Measurements from ENCODE around the gene TADA2A. TPM values are rescaled to one million over a fixed set of nuclear protein-coding genes. Genes with fewer than 3 reads are reported as not detected.

TADA2A gene
- total and polyA plus RNA-seq, 2 of the 8 experiments (the other 6 are each of a cell fraction or from before 2014, with no cell fraction given): 8.4 to 18.5 TPM

DNA sequence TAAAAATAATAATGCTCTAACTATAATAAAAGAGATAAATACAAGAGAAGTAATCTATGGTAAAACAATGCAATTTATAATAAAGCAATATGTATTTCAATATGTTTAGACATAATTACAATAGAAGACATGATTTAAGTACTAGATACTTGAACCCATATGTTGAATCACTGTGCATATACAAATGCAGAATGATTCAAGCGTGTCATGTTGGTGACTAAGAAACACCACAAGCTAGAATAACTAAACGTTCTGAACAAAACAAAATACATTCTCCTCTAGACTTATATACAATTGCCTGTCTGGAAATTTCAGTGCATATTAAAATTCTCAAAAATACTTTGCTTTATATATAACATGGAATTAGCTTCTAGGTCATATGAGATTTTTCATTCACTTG is 11.2 kb downstream of the TADA2A start:
- Histone ChIP-seq H3K4me2 (ENCODE audit: insufficient read depth in 1 of 2, low read depth in 2 of 2, low read length in 2 of 2) (no peak overlapping the region), H3K4me1 (replicated peaks in 1 of 4; ENCODE audit: control insufficient read depth in 3 of 4, insufficient read depth in 4 of 4, low read length in 3 of 4) (no peaks in the 10 kb centered on the region), H2BK120ac (replicated peaks; ENCODE audit: low read depth, low read length) (no peak overlapping the region), H2AK5ac (ENCODE audit: low read depth, low read length) (no peak overlapping the region), H3K18ac (ENCODE audit: extremely low read depth, low read length) (no peak overlapping the region), H2BK20ac (ENCODE audit: low read length) (no peak overlapping the region), H3K4ac (replicated peaks; ENCODE audit: insufficient read length, low read depth, low read length) (no peak overlapping the region), H4K5ac (ENCODE audit: insufficient read length, low read depth, low read length) (no peak overlapping the region), H3K27ac (ENCODE audit: low read depth, low read length) (no peak overlapping the region), H3K9me3 (ENCODE audit: insufficient read depth in 2 of 2, low read depth in 1 of 2, low read length in 1 of 2) (no peaks in the 10 kb centered on the region), H2BK12ac (ENCODE audit: low read depth, low read length) (no peak overlapping the region), H3K14ac (ENCODE audit: insufficient read length) (no peak overlapping the region), H2BK15ac (ENCODE audit: low read length) (no peak overlapping the region), H3K36me3 (ENCODE audit: control insufficient read depth in 2 of 4, insufficient read depth in 4 of 4, low read length in 3 of 4) (peaks cover 6 to 13% (median 10%) of the 10 kb centered on the region in 4 experiments; a peak in 6 of 8 replicates), H4K20me1 (replicated peaks in 1 of 2; ENCODE audit: control insufficient read depth in 1 of 2, insufficient read depth in 2 of 2, low read length in 2 of 2) (no peaks in the 10 kb centered on the region), H3K56ac (replicated peaks; ENCODE audit: insufficient read length, low read depth, low read length) (no peak overlapping the region), H4K8ac (ENCODE audit: extremely low read depth, insufficient read depth, low read length) (no peak overlapping the region), H3K79me2 (ENCODE audit: control insufficient read depth in 1 of 2, insufficient read depth in 2 of 2, low read length in 2 of 2) (no peaks in the 10 kb centered on the region), H2AFZ (ENCODE audit: low read length) (no peak overlapping the region), H3K9ac (replicated peaks in 1 of 4; ENCODE audit: extremely low read depth in 1 of 4, low read depth in 3 of 4, low read length in 3 of 4) (no peak overlapping the region), H3K23me2 (ENCODE audit: low read depth, low read length) (no peaks in the 10 kb centered on the region), H3K4me3 (ENCODE audit: extremely low read depth in 1 of 4, insufficient read depth in 2 of 4, low read depth in 3 of 4, low read length in 4 of 4) (no peak overlapping the region), H3K79me1 (ENCODE audit: low read depth, low read length) (no peaks in the 10 kb centered on the region), H3K23ac (ENCODE audit: insufficient read length) (no peak overlapping the region), H2BK5ac (ENCODE audit: low read depth, low read length) (no peak overlapping the region), H3K27me3 (replicated peaks in 1 of 4; ENCODE audit: control insufficient read depth in 3 of 4, extremely low read depth in 1 of 4, insufficient read depth in 3 of 4, low read length in 3 of 4) (no peaks in the 10 kb centered on the region), H4K91ac (replicated peaks; ENCODE audit: insufficient read length, low read length) (no peak overlapping the region)
- ChIA-PET POLR2A (ENCODE audit: partially characterized antibody) (interaction anchor here (2.0 kb wide), 1 partner anchor 9 kb away, joined by 4 read pairs; no protein-coding TSS in a partner anchor), CTCF (ENCODE audit: partially characterized antibody) (no interaction called here)
- no peak for DNase-seq (ENCODE audit: low read depth in 1 of 2, low spot score in 2 of 2)
- 86% methylated on average over 2 of the region's 2 CpGs; no CpG with 5 or more reads in 1 of the 2 experiments for WGBS, 2 experiments (ENCODE audit: extremely low coverage in 1 of 2, insufficient coverage in 1 of 2, insufficient read length in 1 of 2, insufficient replicate concordance in 2 of 2, low coverage in 1 of 2, low lambda C conversion rate in 2 of 2, missing lambda C conversion rate in 1 of 2)
- TF ChIP-seq YY1 (IDR thresholded peaks at IDR 0.05; ENCODE audit: low read depth, low read length): no peak
- no peak for TF ChIP-seq CREB1 (IDR thresholded peaks at IDR 0.05)
- TF ChIP-seq ASH2L (IDR thresholded peaks at IDR 0.05; ENCODE audit: low read length): no peak
- TF ChIP-seq EGR1 (IDR thresholded peaks at IDR 0.05; ENCODE audit: borderline replicate concordance, low read depth, low read length): no peak
- TF ChIP-seq HDAC6 (IDR thresholded peaks at IDR 0.05; ENCODE audit: low read depth, low read length): no peak
- TF ChIP-seq GABPA (IDR thresholded peaks at IDR 0.05; ENCODE audit: borderline replicate concordance, insufficient read depth, low read length): no peak
- TF ChIP-seq RFX5 (IDR thresholded peaks at IDR 0.05; ENCODE audit: borderline replicate concordance, low read depth, low read length): no peak
- no peak for TF ChIP-seq JUND (IDR thresholded peaks at IDR 0.05; ENCODE audit: low read length)
- TF ChIP-seq RNF2 (IDR thresholded peaks at IDR 0.05; ENCODE audit: borderline replicate concordance, low read depth, low read length, missing control alignments, poor library complexity, severe bottlenecking): no peak
- no peak for FAIRE-seq
